GM19324 (cell line): ENCODE measurements around the gene EAF2.
"Not testable (repeated sequence)": the region's sequence is repeated elsewhere in the genome, so short reads cannot be mapped to it uniquely, and the experiment has no call there.

Source experiments
- ATAC-seq: cut with Tn5 transposase; IDR thresholded peaks from one replicate; pipeline ENCODE4 v1.9.1; 2021; ENCODE audit warnings: mild to moderate bottlenecking, moderate library complexity; ENCODE audit not compliant: unreplicated experiment, low FRiP score

The EAF2 gene

GRCh38 chr3:121857778-121858177 lies 22.8 kb downstream of the EAF2 start:
- ATAC-seq: not testable (repeated sequence)

- ATAC-seq: not testable (repeated sequence)
These were observed 28.2 kb downstream of the EAF2 start for GRCh38 chr3:121863247-121863646.

GRCh38 chr3:121863801-121864200 lies 28.8 kb downstream of the EAF2 start:
- no peak for ATAC-seq

- no peak for ATAC-seq
These were observed 34.7 kb downstream of the EAF2 start for GRCh38 chr3:121869736-121870135.

- ATAC-seq: no peak
These were observed 35.7 kb downstream of the EAF2 start for GRCh38 chr3:121870717-121871116.

GRCh38 chr3:121871430-121871829 lies 36.4 kb downstream of the EAF2 start:
- ATAC-seq: no peak

GRCh38 chr3:121878411-121878810 lies 43.4 kb downstream of the EAF2 start:
- ATAC-seq: no peak

- no peak for ATAC-seq
These were observed 48.5 kb downstream of the EAF2 start for GRCh38 chr3:121883507-121883906.

GRCh38 chr3:121885386-121885785 lies 50.4 kb downstream of the EAF2 start:
- no peak for ATAC-seq

- ATAC-seq: no peak
These were observed 59.4 kb downstream of the EAF2 start, which contains the start of gene SLC15A2 for GRCh38 chr3:121894301-121894990. Gene SLC15A2, plus strand, starts transcription at chr3:121894401. Its CDS starts 76 bp downstream, at chr3:121894477.

- ATAC-seq: no peak
These were observed 60.1 kb downstream of the EAF2 start for GRCh38 chr3:121895121-121895520.

GRCh38 chr3:121895736-121896135 lies 60.7 kb downstream of the EAF2 start:
- no peak for ATAC-seq

- ATAC-seq: no peak
These were observed 61.8 kb downstream of the EAF2 start for GRCh38 chr3:121896823-121897222.

- ATAC-seq: no peak
These were observed 62.3 kb downstream of the EAF2 start for GRCh38 chr3:121897296-121897695.

GRCh38 chr3:121913305-121913990 lies 78.4 kb downstream of the EAF2 start:
- no peak for ATAC-seq

- ATAC-seq: no peak
These were observed 79.3 kb downstream of the EAF2 start for GRCh38 chr3:121914081-121914998.

- ATAC-seq: no peak
These were observed 81.2 kb downstream of the EAF2 start for GRCh38 chr3:121916189-121916588.

- no peak for ATAC-seq
These were observed 83.9 kb downstream of the EAF2 start for GRCh38 chr3:121918779-121919483.

- ATAC-seq: no peak
These were observed 89.7 kb downstream of the EAF2 start for GRCh38 chr3:121924734-121925133.

- no peak for ATAC-seq
These were observed 91.4 kb downstream of the EAF2 start for GRCh38 chr3:121926380-121926779.
